ENCODE data around the gene PARD3. TPM values are rescaled to one million over a fixed set of nuclear protein-coding genes. Genes with fewer than 3 reads are reported as not detected.

Gene PARD3
- total and polyA plus RNA-seq, 2 donors (not counting 3 experiments of a cell fraction or from before 2014, with no cell fraction given), result 7.3 to 24.1 TPM

- Histone ChIP-seq H3K79me2 (ENCODE audit: control insufficient read depth, insufficient read depth, low read length) (peaks cover 9% of the 10 kb centered on the region), H4K20me1 (replicated peaks; ENCODE audit: control insufficient read depth, extremely low read depth, insufficient read depth, low read length) (peaks cover 20% of the 10 kb centered on the region), H2AFZ (ENCODE audit: low read depth, low read length) (no peak overlapping the region), H3K9me3 (replicated peaks; ENCODE audit: control insufficient read depth, insufficient read depth, low read length) (no peaks in the 10 kb centered on the region), H3K9me1 (replicated peaks; ENCODE audit: control insufficient read depth, extremely low read depth, insufficient read depth, low read length) (no peaks in the 10 kb centered on the region), H3K27me3 (ENCODE audit: control insufficient read depth in 2 of 2, insufficient read depth in 2 of 2, low read length in 2 of 2) (no peaks in the 10 kb centered on the region), H3K9ac (replicated peaks; ENCODE audit: extremely low read depth, insufficient read depth, low read length) (no peak overlapping the region), H3K4me2 (ENCODE audit: insufficient read depth, low read length) (no peak overlapping the region), H3K4me3 (replicated peaks in 1 of 3; ENCODE audit: insufficient read depth in 1 of 3, low read depth in 1 of 3, low read length in 3 of 3) (no peak overlapping the region), H3K4me1 (ENCODE audit: control insufficient read depth, extremely low read depth, insufficient read depth, low read length) (peaks cover 14% of the 10 kb centered on the region), H3K36me3 (ENCODE audit: control insufficient read depth in 2 of 2, extremely low read depth in 1 of 2, insufficient read depth in 2 of 2, low read length in 2 of 2) (no peaks in the 10 kb centered on the region), H3K27ac (ENCODE audit: insufficient read depth, low read depth, low read length) (no peak overlapping the region)
- DNase-seq (ENCODE audit: low read depth, low spot score) (no peak), FAIRE-seq (no peak)
- BruUV-seq (replicated peaks), result no TSS peak
- POLR2A ChIA-PET, result no interaction called here
- CTCF ChIA-PET, result interaction anchor here (0.7 to 1.6 kb wide), 3 partner anchors 10 to 41 kb away, joined by 3 to 4 read pairs (median 3); no protein-coding TSS in a partner anchor
- dilution Hi-C loops (cut with MboI; ENCODE audit: extremely low pct_ligation_motif_present, low sequenced_read_pairs), result no loop called here
- TF ChIP-seq FOS (IDR thresholded peaks at IDR 0.05; ENCODE audit: borderline replicate concordance, insufficient read depth, low read length), result no peak
- TF ChIP-seq POLR2AphosphoS5 (IDR thresholded peaks at IDR 0.05; ENCODE audit: insufficient read depth, low read depth, low read length), result no peak
- no peak for TF ChIP-seq EZH2 (IDR thresholded peaks at IDR 0.05; ENCODE audit: borderline replicate concordance, low read depth, low read length, severe bottlenecking)
- no peak for TF ChIP-seq POLR2A (IDR thresholded peaks at IDR 0.05; ENCODE audit: low read depth, low read length)
- no peak for TF ChIP-seq CTCF (IDR thresholded peaks at IDR 0.05; ENCODE audit: extremely low read depth in 1 of 2, insufficient read depth in 1 of 2, low read depth in 1 of 2, low read length in 2 of 2)
- no peak for TF ChIP-seq MYC (IDR thresholded peaks at IDR 0.05; ENCODE audit: low read depth, low read length)
- TF ChIP-seq MAX (IDR thresholded peaks at IDR 0.05; ENCODE audit: insufficient read depth, insufficient read length), result no peak
- no peak for TF ChIP-seq JUN (IDR thresholded peaks at IDR 0.05; ENCODE audit: borderline replicate concordance, insufficient read depth, insufficient read length, low read depth)
- TF ChIP-seq GATA2 (IDR thresholded peaks at IDR 0.05; ENCODE audit: insufficient read depth, insufficient read length, low read depth, low read length), result no peak
- intact Hi-C loops (cut with micrococcal nuclease), result no loop called here
These were observed 38.9 kb downstream of the PARD3 start for GRCh38 chr10:34776090-34776690.
